Brain microvascular endothelial cell (primary cell): ENCODE data around the gene ADAMTS18.

Experiments used
- DNase-seq: peaks from one replicate; pipeline ENCODE4 v3.0.0-alpha.2; 2020
- H3K27ac ChIP-seq: fragments of 250-450 bp; sonication (Bioruptor Pico); 2 replicates; pipeline ENCODE4 v1.5.1; 2020; ENCODE audit warnings: mild to moderate bottlenecking, moderate library complexity
- H3K27me3 ChIP-seq: fragments of 250-450 bp; sonication (Bioruptor Pico); replicated peaks from 2 replicates; pipeline ENCODE4 v1.5.1; 2020; ENCODE audit warnings: mild to moderate bottlenecking
- H3K36me3 ChIP-seq: fragments of 250-450 bp; sonication (Bioruptor Pico); replicated peaks from 2 replicates; pipeline ENCODE4 v1.5.1; 2020; ENCODE audit warnings: mild to moderate bottlenecking
- H3K4me3 ChIP-seq: 2 replicates; pipeline ENCODE4 v1.5.1; 2011; ENCODE audit warnings: low read depth, mild to moderate bottlenecking, control low read depth, low read length, moderate library complexity
- CTCF ChIP-seq: IDR thresholded peaks from 2 replicates; pipeline ENCODE4 v1.5.1; 2011; ENCODE audit warnings: low read depth, mild to moderate bottlenecking, moderate library complexity, low read length, control low read depth, inconsistent platforms; ENCODE audit errors: missing control alignments
- in situ Hi-C: cut with HindIII; loops from 2 replicates; pipeline ENCODE4 v1.10.0; 2017; ENCODE audit warnings: low sequenced_read_pairs, low pct_ligation_motif_present

Gene ADAMTS18

DNA sequence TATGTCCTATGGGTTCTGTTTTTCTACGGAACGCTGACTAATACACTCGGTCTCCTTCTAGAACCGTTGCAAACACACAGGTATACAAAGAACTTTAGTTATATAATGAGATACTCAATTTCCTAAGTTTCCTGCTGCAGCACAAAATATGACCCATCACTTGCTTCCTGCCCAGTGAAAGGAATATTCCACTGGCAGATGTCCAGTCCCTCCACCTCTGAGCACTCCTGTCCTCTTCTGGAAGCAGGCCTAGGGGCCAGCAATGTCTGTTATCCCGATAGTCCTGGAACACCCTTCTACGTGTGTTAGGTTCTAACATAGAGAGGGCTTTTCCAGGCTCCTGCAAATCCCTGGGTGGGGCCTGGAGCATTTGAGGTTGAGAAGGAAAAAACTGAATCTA lies 32.7 kb downstream of the ADAMTS18 start:
- no peaks in the 10 kb centered on the region for H3K27me3 ChIP-seq
- DNase-seq: no peak
- TF ChIP-seq CTCF: no peak
- H3K4me3 ChIP-seq: no peak overlapping the region
- in situ Hi-C loops: no loop called here
- H3K36me3 ChIP-seq: no peaks in the 10 kb centered on the region
- H3K27ac ChIP-seq: no peak overlapping the region

DNA sequence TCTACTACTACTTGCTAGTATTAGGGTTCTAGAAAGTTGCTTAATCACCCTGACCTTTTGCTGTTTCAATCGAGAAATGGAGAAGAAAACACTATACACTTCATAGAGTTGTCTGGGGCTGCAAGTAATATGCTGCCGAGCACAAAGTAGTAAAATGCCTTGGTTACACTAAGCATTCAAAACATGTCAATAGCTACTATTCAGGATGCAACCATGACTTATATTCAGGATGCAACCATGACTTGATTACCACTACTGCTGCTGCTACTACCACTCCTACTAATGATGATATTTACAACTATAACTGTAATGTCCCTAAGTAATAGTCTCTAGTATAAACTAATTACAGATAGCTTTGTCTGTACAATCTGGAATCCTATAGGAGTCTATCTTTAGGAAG lies 35.3 kb downstream of the ADAMTS18 start:
- Histone ChIP-seq H3K27me3 (no peaks in the 10 kb centered on the region), H3K36me3 (no peaks in the 10 kb centered on the region), H3K4me3 (no peak overlapping the region), H3K27ac (no peak overlapping the region)
- no peak for DNase-seq
- TF ChIP-seq CTCF: no peak
- in situ Hi-C loops: no loop called here

GRCh38 chr16:77399066-77399465 lies 35.8 kb downstream of the ADAMTS18 start:
- H3K36me3 ChIP-seq: no peaks in the 10 kb centered on the region
- TF ChIP-seq CTCF: no peak
- H3K4me3 ChIP-seq: no peak overlapping the region
- DNase-seq: no peak
- in situ Hi-C loops: no loop called here
- H3K27ac ChIP-seq: no peak overlapping the region
- no peaks in the 10 kb centered on the region for H3K27me3 ChIP-seq

DNA sequence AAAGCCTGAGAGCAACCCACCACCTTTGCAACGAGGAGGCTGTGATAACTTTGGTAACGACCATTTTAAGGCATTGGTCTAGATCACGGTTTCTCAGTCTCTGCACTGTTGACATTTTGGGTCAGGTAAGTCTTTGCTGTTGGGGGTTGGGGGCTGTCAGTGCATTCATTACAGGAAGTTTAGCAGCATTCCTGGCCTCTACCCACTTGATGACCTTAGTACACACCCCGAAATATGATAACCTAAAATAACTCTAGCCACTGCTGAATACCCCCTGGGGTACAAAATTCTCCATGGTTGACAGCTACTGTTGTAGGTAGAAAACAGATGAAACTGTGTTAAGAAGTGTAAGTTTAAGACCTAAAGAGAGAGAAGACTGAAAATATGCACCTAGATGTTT lies 36.3 kb downstream of the ADAMTS18 start:
- Histone ChIP-seq H3K4me3 (no peak overlapping the region), H3K27me3 (no peaks in the 10 kb centered on the region), H3K27ac (no peak overlapping the region), H3K36me3 (no peaks in the 10 kb centered on the region)
- DNase-seq: no peak
- TF ChIP-seq CTCF: no peak
- in situ Hi-C loops: no loop called here

DNA sequence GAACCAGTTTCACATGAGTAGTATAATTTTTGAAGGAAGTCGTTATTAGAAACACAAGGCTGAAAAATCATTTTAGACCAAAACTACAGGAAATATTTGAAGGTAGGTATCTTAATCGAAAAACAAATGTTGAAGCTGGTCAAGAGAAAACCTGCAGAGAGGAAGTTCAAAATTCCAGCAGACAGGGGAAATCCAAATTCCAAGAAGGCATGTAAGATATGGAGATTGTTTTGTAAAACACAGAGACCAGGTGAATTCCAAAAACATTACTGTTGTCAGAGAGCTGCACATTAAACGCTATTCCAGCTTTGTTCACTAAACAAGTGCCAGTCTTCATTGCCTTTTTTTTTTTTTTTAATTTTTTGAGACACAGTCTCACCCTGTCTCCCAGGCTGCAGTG lies 38.4 kb downstream of the ADAMTS18 start:
- Histone ChIP-seq H3K4me3 (no peak overlapping the region), H3K27ac (no peak overlapping the region), H3K27me3 (no peaks in the 10 kb centered on the region), H3K36me3 (no peaks in the 10 kb centered on the region)
- TF ChIP-seq CTCF: no peak
- DNase-seq: no peak
- in situ Hi-C loops: no loop called here

- no peak overlapping the region for H3K27ac ChIP-seq
- TF ChIP-seq CTCF: no peak
- in situ Hi-C loops: no loop called here
- no peaks in the 10 kb centered on the region for H3K27me3 ChIP-seq
- no peaks in the 10 kb centered on the region for H3K36me3 ChIP-seq
- no peak overlapping the region for H3K4me3 ChIP-seq
- no peak for DNase-seq
These were observed 40.1 kb downstream of the ADAMTS18 start for GRCh38 chr16:77394699-77395098.
